Vagina (tissue), 2 donors: ENCODE data around the gene UBN1.

ENCODE experiments used
- POLR2A ChIP-seq, 2 donors: fragments of 450-650 bp; IDR thresholded peaks; one replicate each; pipeline ENCODE4 v1.6.1; 2017; ENCODE audit warnings: antibody characterized with exemption in 2 of 2, mild to moderate bottlenecking in 2 of 2, moderate library complexity in 2 of 2
- POLR2AphosphoS5 ChIP-seq, 2 donors: sonication (generic); formaldehyde crosslinking; IDR thresholded peaks; one replicate each; pipeline ENCODE4 v1.9.0; 2017; ENCODE audit warnings: antibody characterized with exemption in 2 of 2, mild to moderate bottlenecking in 2 of 2, low read depth in 1 of 2; ENCODE audit not compliant: insufficient read depth in 1 of 2
- TF ChIP-seq, protein P1 (sequence below), 3 experiments: fragments of 450-650 bp in 2 of 3; fragments of 200-600 bp in 1 of 3; sonication (generic) in 1 of 3; IDR thresholded peaks; one replicate each; pipeline ENCODE4 v1.5.1; 2017 to 2019; ENCODE audit warnings: antibody characterized with exemption in 3 of 3, mild to moderate bottlenecking in 2 of 3, moderate library complexity in 2 of 3

DNA sequence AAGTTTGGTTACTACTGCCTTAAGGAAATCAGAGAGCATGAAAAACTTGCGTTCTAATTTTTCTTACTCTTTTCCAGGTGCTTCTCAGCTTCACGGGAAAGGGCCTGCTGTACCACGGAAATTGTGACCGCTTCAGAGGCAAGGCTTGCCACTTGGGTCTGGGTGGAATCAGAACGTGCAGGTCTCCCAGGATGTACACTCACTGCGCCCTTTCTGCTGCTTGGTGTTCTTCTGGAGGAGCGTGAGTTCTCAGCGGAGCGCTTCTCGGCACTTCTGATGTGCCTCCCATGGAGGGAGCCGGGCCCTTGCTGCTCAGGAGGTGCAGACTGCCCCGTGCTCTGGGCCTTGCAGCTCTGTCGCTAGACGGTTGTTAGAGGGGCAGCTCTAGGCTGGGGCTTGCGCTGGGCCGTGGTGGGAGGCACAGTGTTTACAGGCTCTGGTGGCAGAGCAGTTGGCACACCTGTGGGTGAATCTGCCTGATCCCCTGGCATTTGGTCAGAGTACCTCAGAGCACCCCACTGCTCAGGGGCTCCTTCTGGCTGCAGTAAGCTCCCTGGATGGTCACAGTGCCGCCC, 32.8 kb downstream of the UBN1 start:
- TF ChIP-seq, protein P1, sequence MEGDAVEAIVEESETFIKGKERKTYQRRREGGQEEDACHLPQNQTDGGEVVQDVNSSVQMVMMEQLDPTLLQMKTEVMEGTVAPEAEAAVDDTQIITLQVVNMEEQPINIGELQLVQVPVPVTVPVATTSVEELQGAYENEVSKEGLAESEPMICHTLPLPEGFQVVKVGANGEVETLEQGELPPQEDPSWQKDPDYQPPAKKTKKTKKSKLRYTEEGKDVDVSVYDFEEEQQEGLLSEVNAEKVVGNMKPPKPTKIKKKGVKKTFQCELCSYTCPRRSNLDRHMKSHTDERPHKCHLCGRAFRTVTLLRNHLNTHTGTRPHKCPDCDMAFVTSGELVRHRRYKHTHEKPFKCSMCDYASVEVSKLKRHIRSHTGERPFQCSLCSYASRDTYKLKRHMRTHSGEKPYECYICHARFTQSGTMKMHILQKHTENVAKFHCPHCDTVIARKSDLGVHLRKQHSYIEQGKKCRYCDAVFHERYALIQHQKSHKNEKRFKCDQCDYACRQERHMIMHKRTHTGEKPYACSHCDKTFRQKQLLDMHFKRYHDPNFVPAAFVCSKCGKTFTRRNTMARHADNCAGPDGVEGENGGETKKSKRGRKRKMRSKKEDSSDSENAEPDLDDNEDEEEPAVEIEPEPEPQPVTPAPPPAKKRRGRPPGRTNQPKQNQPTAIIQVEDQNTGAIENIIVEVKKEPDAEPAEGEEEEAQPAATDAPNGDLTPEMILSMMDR (IDR thresholded peaks at IDR 0.05) = no peak
- TF ChIP-seq POLR2AphosphoS5 (IDR thresholded peaks at IDR 0.05; ENCODE audit: insufficient read depth in 1 of 2, low read depth in 1 of 2) (no peak), POLR2A (IDR thresholded peaks at IDR 0.05) (no peak)
